HG03432 (cell line): ENCODE measurements around the gene ELF1.
"Not testable (repeated sequence)": the region's sequence is repeated elsewhere in the genome, so short reads cannot be mapped to it uniquely, and the experiment has no call there.

Experiments used
- ATAC-seq: cut with Tn5 transposase; IDR thresholded peaks from one replicate; pipeline ENCODE4 v1.9.1; 2021; ENCODE audit warnings: mild to moderate bottlenecking, moderate library complexity; ENCODE audit not compliant: unreplicated experiment

The ELF1 gene

GRCh38 chr13:41048640-41049039 is 29.5 kb upstream of the ELF1 start:
- no peak for ATAC-seq

GRCh38 chr13:41042419-41042818 is 23.3 kb upstream of the ELF1 start:
- not testable (repeated sequence) for ATAC-seq

- ATAC-seq, result no peak
Observed at GRCh38 chr13:41040584-41041334, 21.6 kb upstream of the ELF1 start.

GRCh38 chr13:41039746-41040145 is 20.6 kb upstream of the ELF1 start:
- no peak for ATAC-seq

GRCh38 chr13:41036557-41036956 is 17.4 kb upstream of the ELF1 start:
- not testable (repeated sequence) for ATAC-seq

- no peak for ATAC-seq
Observed at GRCh38 chr13:41034881-41035280, 15.8 kb upstream of the ELF1 start.

- no peak for ATAC-seq
Observed at GRCh38 chr13:41034382-41034781, 15.3 kb upstream of the ELF1 start.

GRCh38 chr13:41032691-41033376 is 13.7 kb upstream of the ELF1 start:
- no peak for ATAC-seq

GRCh38 chr13:41029629-41030028 is 10.5 kb upstream of the ELF1 start:
- no peak for ATAC-seq

- no peak for ATAC-seq
Observed at GRCh38 chr13:41028051-41028450, 8.9 kb upstream of the ELF1 start.

- no peak for ATAC-seq
Observed at GRCh38 chr13:41026788-41027187, 7.7 kb upstream of the ELF1 start.

- ATAC-seq, result no peak
Observed at GRCh38 chr13:41025518-41025917, 6.4 kb upstream of the ELF1 start.

- peak; percentile 48 for ATAC-seq
Observed at GRCh38 chr13:41019578-41020347, 647 bp upstream of the ELF1 start.

GRCh38 chr13:41018602-41018948 is 541 bp downstream of the ELF1 start:
- no peak for ATAC-seq

GRCh38 chr13:41017817-41018601 is 1.1 kb downstream of the ELF1 start:
- ATAC-seq, result no peak

- ATAC-seq, result no peak
Observed at GRCh38 chr13:41017159-41017558, 2.0 kb downstream of the ELF1 start.

- no peak for ATAC-seq
Observed at GRCh38 chr13:41015920-41016319, 3.2 kb downstream of the ELF1 start.

GRCh38 chr13:41013835-41014234 is 5.3 kb downstream of the ELF1 start:
- ATAC-seq, result no peak

- no peak for ATAC-seq
Observed at GRCh38 chr13:41012536-41012935, 6.6 kb downstream of the ELF1 start.

GRCh38 chr13:41011382-41011956 is 7.6 kb downstream of the ELF1 start:
- no peak for ATAC-seq
